CD4-positive, CD25-positive, alpha-beta regulatory T cell (primary cell): ENCODE measurements around the gene ZKSCAN5. TPM values are rescaled to one million over a fixed set of nuclear protein-coding genes. Genes with fewer than 3 reads are reported as not detected.
"Not testable (repeated sequence)": the region's sequence is repeated elsewhere in the genome, so short reads cannot be mapped to it uniquely, and the experiment has no call there.

Source experiments
- ATAC-seq, 2 donors: fragments of 150-1000 bp; cut with Tn5 transposase; one replicate each; pipeline ENCODE4 v1.10.0; 2021; ENCODE audit warnings: low read depth in 2 of 2, moderate number of reproducible peaks in 2 of 2, moderate library complexity in 1 of 2
- DNase-seq, 3 donors: peaks; one replicate each; pipeline versions ENCODE4 v3.0.0 to v3.0.0-alpha.2; 2012 to 2022; ENCODE audit warnings: mixed read lengths in 1 of 3
- H3K27ac ChIP-seq: one replicate; pipeline ENCODE4 v1.7.0; 2013; ENCODE audit warnings: mild to moderate bottlenecking, low read length; ENCODE audit not compliant: insufficient read depth, poor library complexity, severe bottlenecking
- H3K27me3 ChIP-seq: one replicate; pipeline ENCODE4 v1.7.0; 2013; ENCODE audit warnings: low read length; ENCODE audit not compliant: control insufficient read depth, insufficient read depth
- H3K36me3 ChIP-seq: one replicate; pipeline ENCODE4 v1.7.0; 2013; ENCODE audit warnings: mild to moderate bottlenecking, low read length, moderate library complexity; ENCODE audit not compliant: control insufficient read depth, insufficient read depth
- H3K4me1 ChIP-seq: 2 replicates; pipeline ENCODE4 v1.7.0; 2013; ENCODE audit warnings: mild to moderate bottlenecking, low read length; ENCODE audit not compliant: insufficient read depth, control insufficient read depth, poor library complexity, severe bottlenecking
- H3K4me3 ChIP-seq: one replicate; pipeline ENCODE4 v1.7.0; 2013; ENCODE audit warnings: low read depth, mild to moderate bottlenecking, low read length, moderate library complexity
- H3K9me3 ChIP-seq, 2 experiments: 1 replicate in 1 of 2; 2 replicates in 1 of 2; pipeline ENCODE4 v1.7.0; 2013; ENCODE audit warnings: low read length in 2 of 2, mild to moderate bottlenecking in 1 of 2, moderate library complexity in 1 of 2; ENCODE audit not compliant: control insufficient read depth in 2 of 2
- H3K27ac Mint-ChIP-seq, 3 donors: one replicate each; pipeline ENCODE4 v1.8.0; 2020 to 2022; ENCODE audit warnings: mild to moderate bottlenecking in 3 of 3, mixed read lengths in 3 of 3, moderate library complexity in 2 of 3
- H3K27me3 Mint-ChIP-seq: one replicate; pipeline ENCODE4 v1.8.0; 2022; ENCODE audit warnings: mild to moderate bottlenecking, mixed read lengths
- H3K36me3 Mint-ChIP-seq: one replicate; pipeline ENCODE4 v1.8.0; 2020; ENCODE audit warnings: mixed read lengths
- H3K4me1 Mint-ChIP-seq, 4 donors: one replicate each; pipeline ENCODE4 v1.8.0; 2020 to 2022; ENCODE audit warnings: mixed read lengths in 4 of 4, mild to moderate bottlenecking in 1 of 4
- H3K4me3 Mint-ChIP-seq, 4 donors: one replicate each; pipeline ENCODE4 v1.8.0; 2020 to 2022; ENCODE audit warnings: mild to moderate bottlenecking in 4 of 4, mixed read lengths in 4 of 4, moderate library complexity in 3 of 4
- H3K9me3 Mint-ChIP-seq, 7 donors: one replicate each; pipeline ENCODE4 v1.8.0; 2020 to 2022; ENCODE audit warnings: mixed read lengths in 7 of 7, mild to moderate bottlenecking in 3 of 7, moderate library complexity in 2 of 7
- polyA plus RNA-seq, 4 donors: library from polyadenylated mRNA; unstranded; fragments of 300-500 nt; fragmentation: Illumina TruSeq; gene quantifications; one replicate each; pipeline ENCODE4 v1.2.3, GENCODE V29; 2021
- total RNA-seq: library from RNA; stranded (reverse); gene quantifications from one replicate; pipeline ENCODE4 v1.2.3, GENCODE V29; 2022

The ZKSCAN5 gene
- total and polyA plus RNA-seq, 5 donors from 2014 or later: 2.8 to 5.8 (median 4.2) TPM

DNA sequence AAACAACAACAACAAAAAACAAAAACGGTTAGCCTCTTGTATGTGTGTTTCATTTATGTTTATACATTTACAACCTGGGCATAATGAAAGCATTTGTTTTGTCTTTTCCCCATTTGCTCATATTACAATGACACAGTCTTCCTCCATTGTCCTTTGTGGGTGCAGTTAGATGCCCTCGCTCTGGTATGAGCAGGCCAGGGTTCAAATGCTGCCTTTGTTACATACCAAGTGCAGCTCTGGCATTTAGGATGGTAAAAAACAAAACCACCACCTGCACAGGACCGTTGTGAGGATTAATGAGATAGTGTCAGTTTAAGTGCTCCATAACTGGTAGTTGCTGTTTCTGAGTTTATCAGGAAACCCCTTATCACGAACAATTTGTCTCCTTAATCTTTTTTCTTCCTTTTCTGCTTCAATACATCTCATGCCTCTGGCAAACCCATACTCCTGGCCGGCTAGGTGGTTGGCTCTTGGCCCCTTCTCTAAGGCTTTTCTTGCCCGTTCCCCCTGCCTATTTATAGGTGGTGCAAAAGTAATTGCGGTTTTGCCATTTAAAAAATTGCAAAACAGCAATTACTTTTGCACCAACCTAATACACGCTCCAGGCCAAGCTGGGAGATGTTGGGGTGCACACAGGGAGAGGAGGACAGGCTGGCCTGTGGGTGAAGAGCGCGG is 75.0 kb downstream of the ZKSCAN5 start:
- no peak for DNase-seq
- H3K9me3 Mint-ChIP-seq: no peaks in the 10 kb centered on the region
- peak overlapping the region; percentile 68 for H3K4me3 ChIP-seq

DNA sequence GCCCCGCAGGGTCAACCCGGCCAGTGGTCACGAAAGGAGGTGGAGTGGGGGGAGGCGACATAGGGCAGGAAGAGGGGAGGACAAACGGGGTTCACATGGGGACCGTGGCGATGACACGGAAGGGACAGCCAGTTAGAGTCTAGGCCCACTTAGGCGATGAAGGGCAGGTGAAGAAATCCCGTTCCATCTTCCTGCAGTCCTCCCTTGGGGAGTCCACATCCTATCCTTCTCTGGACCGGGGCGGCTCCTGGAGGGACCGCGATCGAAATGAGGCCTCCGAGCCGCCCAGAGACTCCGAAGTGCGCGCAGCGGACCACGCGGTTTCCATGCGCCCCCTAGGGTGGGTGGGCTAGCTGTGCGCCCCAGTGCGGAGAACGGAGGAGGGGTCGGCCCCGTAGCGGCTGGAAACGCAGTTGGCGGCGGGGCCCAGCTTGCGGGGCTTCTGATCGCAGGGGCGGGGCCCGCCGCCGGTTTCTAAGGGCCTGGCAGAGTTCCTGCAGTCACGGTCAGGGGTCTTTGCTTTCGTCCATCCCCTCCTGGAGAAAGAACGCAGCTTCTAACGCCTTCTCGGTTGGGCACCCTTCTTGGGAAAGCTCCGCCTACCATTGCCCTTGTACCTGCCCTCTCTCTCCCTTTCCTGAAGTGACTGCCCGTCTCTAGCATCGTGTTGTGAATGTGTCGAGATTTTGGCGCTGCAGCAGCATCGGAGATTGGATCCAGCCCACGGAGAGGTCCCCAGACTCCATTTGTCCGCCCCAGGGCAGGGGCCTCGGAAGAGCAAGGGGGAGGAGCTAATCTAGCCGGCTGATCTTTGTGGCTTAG is 75.7 kb downstream of the ZKSCAN5 start:
- no peaks in the 10 kb centered on the region for H3K9me3 Mint-ChIP-seq

More for the DNA sequence above, 75.0 kb downstream of the ZKSCAN5 start:
- no peaks in the 10 kb centered on the region for H3K36me3 ChIP-seq
- H3K27ac ChIP-seq: no peak overlapping the region
- H3K9me3 ChIP-seq: no peaks in the 10 kb centered on the region
- H3K4me1 ChIP-seq: peaks cover 14% of the 10 kb centered on the region
- H3K4me1 Mint-ChIP-seq: peaks cover 0 to 21% (median 13%) of the 10 kb centered on the region in 4 donors
- H3K27me3 ChIP-seq: no peaks in the 10 kb centered on the region
- peak overlapping the region; percentile 62 to 89 (median 71) for H3K27ac Mint-ChIP-seq
- no peaks in the 10 kb centered on the region for H3K36me3 Mint-ChIP-seq
- ATAC-seq: no peak
- no peaks in the 10 kb centered on the region for H3K27me3 Mint-ChIP-seq
- H3K4me3 Mint-ChIP-seq: peak overlapping the region; percentile 78 to 94 (median 91)

DNA sequence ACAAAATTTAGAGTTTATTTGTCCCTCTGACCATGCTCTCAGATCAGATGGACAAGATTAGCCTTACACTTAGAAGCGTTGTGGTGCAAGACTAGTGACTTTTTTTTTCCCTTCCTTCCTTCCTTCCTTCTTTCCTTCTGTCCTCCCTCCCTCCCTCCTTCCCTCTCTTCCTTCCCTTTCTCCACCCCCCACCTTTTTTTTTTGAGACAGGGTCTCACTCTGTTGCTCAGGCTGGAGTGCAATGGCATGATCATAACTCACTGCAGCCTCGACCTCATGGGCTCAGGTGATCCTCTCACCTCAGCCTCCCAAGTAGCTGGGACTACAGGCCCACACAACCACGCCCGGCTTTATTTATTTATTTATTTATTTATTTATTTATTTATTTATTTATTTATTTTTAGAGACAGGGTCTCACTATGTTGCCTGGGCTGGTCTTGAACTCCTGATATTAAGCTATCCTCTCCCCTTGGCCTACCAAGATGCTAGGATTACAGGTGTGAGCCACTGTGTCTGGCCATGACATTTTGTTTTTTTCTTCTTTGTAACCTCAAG is 76.4 kb downstream of the ZKSCAN5 start:
- peaks cover 0 to 21% (median 13%) of the 10 kb centered on the region in 4 donors for H3K4me1 Mint-ChIP-seq
- not testable (repeated sequence) for H3K27me3 Mint-ChIP-seq, H3K36me3 ChIP-seq, DNase-seq, ATAC-seq, H3K36me3 Mint-ChIP-seq, H3K9me3 Mint-ChIP-seq, H3K9me3 ChIP-seq, H3K27me3 ChIP-seq, H3K27ac ChIP-seq
- peak overlapping the region; percentile 78 to 92 (median 91) for H3K4me3 Mint-ChIP-seq
- Histone ChIP-seq H3K4me1 (peaks cover 14% of the 10 kb centered on the region), H3K4me3 (peak overlapping the region; percentile 77)
- peak overlapping the region; percentile 84 to 97 (median 89) for H3K27ac Mint-ChIP-seq

More for the DNA sequence above, 75.7 kb downstream of the ZKSCAN5 start:
- Mint-ChIP-seq H3K27me3 (no peaks in the 10 kb centered on the region), H3K36me3 (no peaks in the 10 kb centered on the region), H3K27ac (peak overlapping the region; percentile 84 to 97 (median 89)), H3K4me3 (peak overlapping the region; percentile 78 to 94 (median 91)), H3K4me1 (peaks cover 0 to 21% (median 13%) of the 10 kb centered on the region in 4 donors)
- Histone ChIP-seq H3K4me1 (peaks cover 14% of the 10 kb centered on the region), H3K9me3 (no peaks in the 10 kb centered on the region), H3K27me3 (no peaks in the 10 kb centered on the region), H3K4me3 (peak overlapping the region; percentile 77), H3K36me3 (no peaks in the 10 kb centered on the region), H3K27ac (no peak overlapping the region)
- DNase-seq (peak; percentile 30 to 61 (median 46)), ATAC-seq (peak; percentile 80 to 82)

Other genes with a start within 250 kb of the ZKSCAN5 start
- gene MYH16, start 231.8 kb upstream of the ZKSCAN5 start, total RNA-seq: not detected
- not detected for gene MYH16, start 231.8 kb upstream of the ZKSCAN5 start, polyA plus RNA-seq
- 42.5 TPM for gene ARPC1A, start 178.8 kb upstream of the ZKSCAN5 start, total RNA-seq
- gene ARPC1A, start 178.8 kb upstream of the ZKSCAN5 start, polyA plus RNA-seq: 10 to 100 TPM; 70.2 to 79.0 (median 75.9) TPM
- 205 TPM for gene ARPC1B, start 129.9 kb upstream of the ZKSCAN5 start, total RNA-seq
- 100 to 1,000 TPM; 602 to 898 (median 659) TPM for gene ARPC1B, start 129.9 kb upstream of the ZKSCAN5 start, polyA plus RNA-seq
- 52.8 TPM for gene PDAP1, start 96.1 kb upstream of the ZKSCAN5 start, total RNA-seq
- 10 to 100 TPM; 17.2 to 27.5 (median 19.7) TPM for gene PDAP1, start 96.1 kb upstream of the ZKSCAN5 start, polyA plus RNA-seq
- gene BUD31, start 95.7 kb upstream of the ZKSCAN5 start, total RNA-seq: 130 TPM
- gene BUD31, start 95.7 kb upstream of the ZKSCAN5 start, polyA plus RNA-seq: 100 to 1,000 TPM; 175 to 251 (median 224) TPM
- 3.2 TPM for gene PTCD1, start 65.9 kb upstream of the ZKSCAN5 start, total RNA-seq
- 1 to 10 TPM in 3 of 4 donors, under 1 TPM in 1; 0.91 to 3.8 (median 3.1) TPM for gene PTCD1, start 65.9 kb upstream of the ZKSCAN5 start, polyA plus RNA-seq
- gene CPSF4, start 65.7 kb upstream of the ZKSCAN5 start, total RNA-seq: 43.7 TPM
- 10 to 100 TPM; 19.4 to 28.8 (median 23.1) TPM for gene CPSF4, start 65.7 kb upstream of the ZKSCAN5 start, polyA plus RNA-seq
- 117 TPM for gene ATP5MF, start 38.5 kb upstream of the ZKSCAN5 start, total RNA-seq
- gene ATP5MF, start 38.5 kb upstream of the ZKSCAN5 start, polyA plus RNA-seq: 100 to 1,000 TPM; 433 to 595 (median 475) TPM
- gene ZNF789, start 31.8 kb upstream of the ZKSCAN5 start, total RNA-seq: 15.8 TPM
- 1 to 10 TPM; 4.2 to 6.9 (median 6.2) TPM for gene ZNF789, start 31.8 kb upstream of the ZKSCAN5 start, polyA plus RNA-seq
- gene ZNF394, start 4.4 kb upstream of the ZKSCAN5 start, total RNA-seq: 224 TPM
- 10 to 100 TPM; 53.9 to 72.0 (median 69.4) TPM for gene ZNF394, start 4.4 kb upstream of the ZKSCAN5 start, polyA plus RNA-seq
- 3.1 TPM for gene FAM200A, start 47.5 kb downstream of the ZKSCAN5 start, total RNA-seq
- 10 to 100 TPM in 1 of 4 donors, 1 to 10 TPM in 3; 3.6 to 10.8 (median 5.2) TPM for gene FAM200A, start 47.5 kb downstream of the ZKSCAN5 start, polyA plus RNA-seq
- 148 TPM for gene ZNF655, start 54.0 kb downstream of the ZKSCAN5 start, total RNA-seq
- 100 to 1,000 TPM in 1 of 4 donors, 10 to 100 TPM in 3; 89.9 to 121 (median 95.5) TPM for gene ZNF655, start 54.0 kb downstream of the ZKSCAN5 start, polyA plus RNA-seq
- 1.1 TPM for gene TMEM225B, start 93.6 kb downstream of the ZKSCAN5 start, total RNA-seq
- 1 to 10 TPM in 2 of 4 donors, under 1 TPM in 2; 0.67 to 2.3 (median 1.00) TPM for gene TMEM225B, start 93.6 kb downstream of the ZKSCAN5 start, polyA plus RNA-seq
- gene ZSCAN25, start 112.3 kb downstream of the ZKSCAN5 start, total RNA-seq: 47.3 TPM
- gene ZSCAN25, start 112.3 kb downstream of the ZKSCAN5 start, polyA plus RNA-seq: 10 to 100 TPM in 3 of 4 donors, 1 to 10 TPM in 1; 9.9 to 20.4 (median 14.0) TPM
- not detected for gene CYP3A5, start 175.3 kb downstream of the ZKSCAN5 start, total RNA-seq
- under 1 TPM; 0.24 to 0.92 (median 0.74) TPM for gene CYP3A5, start 175.3 kb downstream of the ZKSCAN5 start, polyA plus RNA-seq
- gene CYP3A7, start 230.5 kb downstream of the ZKSCAN5 start, total RNA-seq: not detected
- not detected for gene CYP3A7, start 230.5 kb downstream of the ZKSCAN5 start, polyA plus RNA-seq